GM04503 (cell line): ENCODE results near the gene FADS3.

Experiments
- DNase-seq: peaks from one replicate; pipeline ENCODE4 v3.0.0-alpha.2; 2012; ENCODE audit warnings: low read depth

Gene FADS3

GRCh38 chr11:61891331-61892084 lies at the start of gene FADS3:
FADS3 (minus strand) TSS chr11:61891545; CDS start chr11:61891381, 164 bp downstream.
- peak; percentile 45 for DNase-seq

DNA sequence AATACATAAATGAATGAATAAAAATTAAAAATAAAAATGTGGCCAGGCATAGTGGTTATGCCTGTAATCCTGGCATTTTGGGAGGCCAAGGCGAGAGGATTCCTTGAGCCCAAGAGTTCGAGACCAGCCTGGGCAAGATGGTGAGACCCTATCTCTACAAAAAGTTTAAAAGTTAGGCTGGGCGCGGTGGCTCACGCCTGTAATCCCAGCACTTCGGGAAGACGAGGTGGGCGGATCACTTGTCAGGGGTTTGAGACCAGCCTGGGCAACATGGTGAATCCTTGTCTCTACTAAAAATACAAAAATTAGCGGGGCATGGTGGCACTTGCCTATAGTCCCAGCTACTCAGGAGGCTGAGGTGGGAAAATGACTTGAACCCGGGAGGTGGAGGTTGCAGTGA lies 49.1 kb upstream of the FADS3 start:
- DNase-seq: no peak

- no peak for DNase-seq
Observed at GRCh38 chr11:61935861-61936260, 44.5 kb upstream of the FADS3 start.

GRCh38 chr11:61930933-61931332 lies 39.6 kb upstream of the FADS3 start:
- DNase-seq: no peak

DNA sequence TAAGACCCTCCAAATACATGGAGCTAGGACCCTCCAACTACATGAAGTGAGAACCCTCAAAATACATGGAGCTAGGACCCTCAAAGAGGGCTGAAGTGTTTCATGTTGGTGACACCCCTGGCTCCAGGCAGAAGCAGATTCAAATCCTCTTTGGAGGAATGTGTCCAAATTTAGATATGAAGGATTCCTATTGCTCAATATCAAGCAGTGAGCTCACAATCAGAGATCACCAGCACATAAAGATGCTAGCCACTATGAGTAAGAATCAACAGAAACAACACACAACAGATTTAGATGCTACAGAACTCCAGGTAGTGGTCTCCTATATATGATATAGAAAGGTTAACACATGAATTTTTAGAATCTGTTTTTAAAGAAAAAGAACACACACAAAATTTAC lies 37.3 kb upstream of the FADS3 start:
- no peak for DNase-seq

- no peak for DNase-seq
Observed at GRCh38 chr11:61927501-61927900, 36.2 kb upstream of the FADS3 start.

- no peak for DNase-seq
Observed at GRCh38 chr11:61926235-61926634, 34.9 kb upstream of the FADS3 start.

DNA sequence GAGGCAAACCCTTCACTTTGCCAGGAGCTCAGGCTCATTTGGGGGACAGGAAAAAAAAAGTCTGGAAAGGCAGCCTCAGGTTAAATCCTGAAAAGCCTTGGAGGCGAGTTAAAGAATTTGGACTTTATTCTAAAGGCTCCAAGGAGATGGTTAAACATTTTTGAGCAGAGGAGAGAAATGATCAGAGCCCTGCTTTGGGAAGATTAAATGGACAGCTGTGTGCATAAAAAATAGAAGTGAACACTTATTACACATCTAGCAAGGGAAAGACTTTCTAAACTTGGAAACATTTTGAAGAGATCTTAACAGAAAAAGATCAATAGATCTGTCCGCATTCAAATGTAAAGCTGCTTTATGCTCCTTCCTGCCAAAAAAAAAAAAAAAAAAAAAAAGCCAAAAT lies 34.4 kb upstream of the FADS3 start:
- DNase-seq: no peak

DNA sequence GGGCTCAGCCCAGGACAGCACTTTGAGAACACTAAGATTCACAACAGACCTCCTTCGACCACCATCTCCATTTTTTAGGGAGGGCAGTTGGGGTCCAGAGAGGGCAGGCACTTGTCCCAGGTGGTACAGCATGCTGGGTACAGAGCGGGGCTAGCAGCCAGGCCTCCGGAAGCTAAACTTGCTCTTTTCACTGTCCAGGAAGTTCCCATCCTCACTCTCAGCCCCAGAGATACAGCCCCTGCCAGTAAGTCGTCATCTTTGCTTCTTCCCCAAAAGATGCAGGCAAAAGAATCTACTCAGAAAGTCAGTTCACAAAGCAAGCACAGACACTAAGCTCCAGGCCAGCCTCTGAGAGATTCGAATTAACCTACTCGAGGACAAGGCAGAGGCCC lies 32.7 kb upstream of the FADS3 start:
- DNase-seq: no peak

DNA sequence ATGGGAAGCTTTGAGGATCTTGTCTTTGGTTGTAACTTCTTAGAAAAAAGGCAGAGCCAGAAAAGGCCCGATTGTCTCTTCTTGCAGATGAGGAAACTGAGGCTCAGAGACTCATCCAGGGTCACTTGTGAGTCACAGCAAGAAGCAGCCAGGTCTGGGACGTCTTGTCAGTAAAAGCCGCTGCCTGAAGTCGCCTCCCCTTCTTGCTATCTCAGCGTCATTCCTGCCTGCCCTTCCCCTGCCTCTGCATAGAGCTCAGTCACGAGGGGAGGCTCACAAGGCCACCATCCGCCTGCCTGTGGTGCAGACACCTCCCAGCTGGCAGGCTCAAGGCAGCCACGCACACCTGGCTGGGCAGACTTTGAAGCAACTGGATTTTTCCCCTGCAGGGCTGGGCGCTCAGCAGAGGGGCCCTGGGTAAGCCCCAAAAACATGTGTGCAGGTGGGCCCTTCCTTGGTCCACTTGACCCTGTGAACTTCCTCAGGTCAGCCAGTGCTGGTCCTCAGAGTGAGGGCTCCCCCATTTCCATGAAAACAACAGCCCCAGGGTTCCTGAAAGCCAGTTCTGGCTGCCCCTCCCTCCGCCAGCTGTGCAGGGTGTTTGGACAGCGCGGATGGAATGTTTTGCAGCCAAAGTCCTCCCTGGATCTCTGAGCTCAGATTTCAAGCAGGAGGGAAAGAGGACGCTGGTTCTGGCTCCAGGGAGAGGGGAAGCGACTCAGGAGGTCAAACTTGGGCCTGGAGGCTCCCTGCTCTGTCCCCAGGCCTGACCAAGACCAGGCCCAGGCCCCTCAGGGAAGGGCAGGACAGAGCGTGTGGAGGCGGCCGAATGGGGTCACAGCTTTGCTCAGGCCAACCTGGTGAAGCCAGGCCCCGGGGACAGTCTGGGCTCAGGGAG lies 32.1 kb upstream of the FADS3 start:
- no peak for DNase-seq

DNA sequence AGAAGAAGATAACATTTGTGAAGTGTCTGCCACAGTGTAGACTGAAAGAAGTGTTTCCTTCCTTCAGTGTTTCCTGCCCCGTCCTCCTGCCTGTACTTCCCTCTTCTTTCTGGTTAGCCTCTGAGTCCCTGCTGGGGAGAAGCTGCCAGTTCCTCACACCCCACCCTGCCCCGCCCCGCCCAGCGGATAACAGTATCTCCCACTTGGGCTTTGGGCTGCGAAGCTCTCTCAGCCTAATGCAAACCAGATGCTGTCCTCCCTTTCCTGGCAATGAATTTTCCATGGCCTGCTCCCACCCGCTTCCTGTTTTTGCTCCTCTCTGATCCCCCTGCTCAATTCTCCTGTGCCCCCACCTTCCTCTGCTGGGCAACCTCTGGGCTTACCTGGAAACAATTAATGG lies 31.2 kb upstream of the FADS3 start:
- peak; percentile 50 for DNase-seq

- no peak for DNase-seq
Observed at GRCh38 chr11:61921446-61921845, 30.1 kb upstream of the FADS3 start.

DNA sequence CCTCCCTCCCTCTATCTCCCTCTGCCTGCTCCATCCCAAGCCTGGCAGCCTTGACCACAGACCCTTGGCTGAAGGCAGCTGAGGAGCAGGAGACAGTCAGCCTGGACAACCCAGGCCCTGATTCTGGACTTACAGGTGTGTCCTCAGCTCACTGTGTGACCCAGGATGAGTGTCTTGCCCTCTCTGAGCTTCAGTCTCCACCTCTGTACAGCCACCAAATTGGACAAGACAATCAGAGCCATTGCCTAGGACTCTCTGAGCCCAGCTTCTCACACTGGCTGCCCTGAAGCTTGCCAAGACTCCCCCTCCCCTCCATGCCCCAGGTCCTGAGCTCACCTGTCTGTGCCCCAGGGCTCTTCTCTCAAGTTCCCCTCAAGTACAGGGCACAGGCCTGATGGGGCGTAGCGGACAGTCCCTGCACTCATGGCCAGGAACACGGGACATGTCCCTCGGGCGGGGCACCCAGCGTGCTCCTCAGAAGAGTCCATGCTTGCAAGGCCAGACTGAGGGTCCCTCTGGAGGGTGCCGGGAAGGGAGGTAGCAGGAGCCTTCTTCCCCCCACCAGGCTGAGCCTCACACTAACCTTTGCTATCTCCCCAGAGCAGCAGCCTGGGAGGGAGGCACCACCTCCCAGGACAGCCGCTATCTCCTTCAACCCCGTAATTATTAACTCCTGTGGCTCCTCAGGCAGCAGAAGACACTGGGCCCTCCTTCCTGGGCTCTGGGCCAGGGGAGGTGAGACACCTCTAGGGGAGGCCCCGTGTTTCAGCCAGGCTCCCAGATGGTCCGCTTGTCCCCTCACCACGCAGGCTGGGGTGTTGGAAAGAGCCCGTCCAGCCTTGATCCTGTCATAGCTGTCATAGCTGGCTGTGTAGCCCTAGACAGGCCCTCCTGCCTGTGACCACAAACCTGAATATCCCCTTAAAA lies 28.6 kb upstream of the FADS3 start:
- DNase-seq: no peak

DNA sequence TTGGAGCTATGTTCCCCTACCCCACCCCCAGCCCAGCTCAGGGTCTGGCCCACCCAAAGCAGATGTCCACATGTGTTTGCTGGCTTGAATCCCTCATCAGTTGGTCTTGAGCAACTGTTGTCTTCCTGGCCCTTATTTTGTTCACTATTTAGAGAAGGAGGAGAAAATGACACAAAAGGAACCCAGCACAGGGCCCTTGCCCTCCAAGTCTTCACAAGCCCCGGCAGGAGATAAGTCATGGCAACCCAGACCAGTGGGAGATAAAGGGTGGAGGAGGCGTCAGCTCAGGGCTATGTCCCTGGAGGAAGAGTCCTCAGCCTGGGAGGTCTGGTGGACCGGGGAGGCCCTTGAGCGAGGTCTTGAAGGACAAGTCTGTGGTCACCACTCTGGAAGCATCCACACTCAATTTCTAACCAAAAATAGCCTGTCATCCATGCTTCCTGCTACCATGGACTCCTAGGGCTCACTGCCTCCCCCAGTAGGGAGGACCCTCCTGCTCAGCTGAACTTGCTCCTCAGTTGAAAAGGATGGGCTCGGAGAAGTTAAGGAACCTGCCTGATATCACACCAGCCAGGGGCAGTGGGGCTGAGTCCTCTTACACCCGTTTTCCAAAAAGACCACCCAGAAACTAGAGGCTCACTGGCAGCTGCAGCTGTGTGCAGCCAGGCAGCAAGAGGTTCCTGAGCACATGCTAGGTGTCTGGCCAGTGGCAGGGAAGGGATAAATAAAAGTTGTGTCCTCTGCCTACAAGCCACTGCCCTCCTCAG lies 27.8 kb upstream of the FADS3 start:
- DNase-seq: no peak

GRCh38 chr11:61918251-61918937 lies 27.0 kb upstream of the FADS3 start:
- DNase-seq: no peak

GRCh38 chr11:61917334-61918109 lies 26.2 kb upstream of the FADS3 start, which contains the start of gene RAB3IL1:
RAB3IL1 (minus strand) TSS chr11:61917566; CDS start chr11:61917367, 199 bp downstream.
- DNase-seq: no peak

DNA sequence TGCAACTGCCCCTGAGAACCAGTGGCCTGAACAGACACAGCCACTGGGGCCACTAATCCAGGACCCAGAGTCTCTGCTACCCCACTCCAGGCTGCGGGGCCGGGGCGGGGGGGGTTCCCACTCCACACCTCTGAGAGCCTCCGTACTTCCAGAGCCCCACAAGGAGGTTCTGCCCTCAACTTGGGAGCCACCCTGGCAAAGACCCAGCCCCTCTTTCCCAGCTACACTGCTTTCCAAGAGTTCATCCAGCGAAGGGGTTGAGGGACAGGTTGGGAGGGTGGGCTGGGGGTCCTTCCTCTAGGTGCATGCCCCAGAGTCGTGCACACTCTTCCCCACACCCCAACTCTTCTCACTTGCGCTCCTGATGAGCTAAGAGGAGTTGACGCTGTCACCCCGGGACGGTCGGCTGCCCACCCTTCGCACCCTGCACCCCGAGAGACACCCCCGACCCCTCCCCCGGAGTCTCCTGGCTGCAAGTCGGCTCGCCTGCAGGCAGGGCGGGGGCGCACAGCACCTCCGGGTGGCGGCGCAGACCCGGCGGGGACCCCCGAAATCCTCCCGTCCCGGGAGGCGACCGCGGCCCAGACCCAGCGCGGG lies 25.5 kb upstream of the FADS3 start:
- DNase-seq: no peak

GRCh38 chr11:61914471-61915171 lies 23.3 kb upstream of the FADS3 start:
- DNase-seq: no peak
